Measurements from ENCODE around the gene PDZD4.

PDZD4 gene

GRCh38 chrX:153792368-153792767 is 38.0 kb downstream of the PDZD4 start:
- no peak for DNase-seq (ENCODE audit: extremely low read depth in 1 of 2, low read depth in 1 of 2)

- DNase-seq (ENCODE audit: extremely low read depth in 1 of 2, low read depth in 1 of 2), result no peak
Measured at GRCh38 chrX:153791104-153791852, 39.1 kb downstream of the PDZD4 start.

- DNase-seq (ENCODE audit: extremely low read depth in 1 of 2, low read depth in 1 of 2), result no peak
Measured at GRCh38 chrX:153789654-153790053, 40.7 kb downstream of the PDZD4 start.

GRCh38 chrX:153786669-153787068 is 43.7 kb downstream of the PDZD4 start:
- DNase-seq (ENCODE audit: extremely low read depth in 1 of 2, low read depth in 1 of 2), result no peak

GRCh38 chrX:153784325-153784967 is 45.9 kb downstream of the PDZD4 start:
- no peak for DNase-seq (ENCODE audit: extremely low read depth in 1 of 2, low read depth in 1 of 2)

GRCh38 chrX:153783378-153784013 is 46.8 kb downstream of the PDZD4 start:
- no peak for DNase-seq (ENCODE audit: extremely low read depth in 1 of 2, low read depth in 1 of 2)

GRCh38 chrX:153782871-153783270 is 47.5 kb downstream of the PDZD4 start:
- DNase-seq (ENCODE audit: extremely low read depth in 1 of 2, low read depth in 1 of 2), result no peak

- DNase-seq (ENCODE audit: extremely low read depth in 1 of 2, low read depth in 1 of 2), result no peak
Measured at GRCh38 chrX:153782313-153782712, 48.0 kb downstream of the PDZD4 start.

GRCh38 chrX:153781428-153782047 is 48.8 kb downstream of the PDZD4 start:
- DNase-seq (ENCODE audit: extremely low read depth in 1 of 2, low read depth in 1 of 2), result no peak

GRCh38 chrX:153780678-153781427 is 49.5 kb downstream of the PDZD4 start, which contains the start of gene SRPK3:
Gene SRPK3 (plus strand): TSS chrX:153781041. CDS start chrX:153781087, 46 bp downstream.
- DNase-seq (ENCODE audit: extremely low read depth in 1 of 2, low read depth in 1 of 2), result no peak

- no peak for DNase-seq (ENCODE audit: extremely low read depth in 1 of 2, low read depth in 1 of 2)
Measured at GRCh38 chrX:153779891-153780677, 50.3 kb downstream of the PDZD4 start.

- no peak for DNase-seq (ENCODE audit: extremely low read depth in 1 of 2, low read depth in 1 of 2)
Measured at GRCh38 chrX:153778684-153779101, 51.7 kb downstream of the PDZD4 start.

GRCh38 chrX:153778181-153778580 is 52.2 kb downstream of the PDZD4 start:
- DNase-seq (ENCODE audit: extremely low read depth in 1 of 2, low read depth in 1 of 2), result no peak

GRCh38 chrX:153777261-153778090 is 52.9 kb downstream of the PDZD4 start:
- no peak for DNase-seq (ENCODE audit: extremely low read depth in 1 of 2, low read depth in 1 of 2)

GRCh38 chrX:153776611-153777045 is 53.7 kb downstream of the PDZD4 start:
- no peak for DNase-seq (ENCODE audit: extremely low read depth in 1 of 2, low read depth in 1 of 2)

- DNase-seq (ENCODE audit: extremely low read depth in 1 of 2, low read depth in 1 of 2), result no peak
Measured at GRCh38 chrX:153776120-153776599, 54.2 kb downstream of the PDZD4 start.

GRCh38 chrX:153775293-153776119 is 54.8 kb downstream of the PDZD4 start:
- DNase-seq (ENCODE audit: extremely low read depth in 1 of 2, low read depth in 1 of 2), result no peak
